A673 (cell line): ENCODE data around the gene SMARCD2. TPM values are rescaled to one million over a fixed set of nuclear protein-coding genes. Genes with fewer than 3 reads are reported as not detected.
A peak's percentile ranks its signal among the peaks of the same experiment; 100 is the strongest.

ENCODE experiments used
- BruUV-seq: library from RNA; stranded (reverse); fragments of 400-500 nt; replicated peaks from 2 replicates; lab custom pipeline; 2021; lab: Mats Ljungman, UMichigan
- CTCF ChIA-PET: fragments of 300-600 bp; sonication (Branson Sonifier 250); formaldehyde crosslinking; loops from one replicate; lab custom pipeline; 2022; ENCODE audit warnings: antibody characterized with exemption; lab: Charles Lee
- POLR2A ChIA-PET: fragments of 300-600 bp; sonication (Branson Sonifier 250); formaldehyde crosslinking; loops from one replicate; lab custom pipeline; 2022; ENCODE audit warnings: antibody characterized with exemption; ENCODE audit not compliant: low non-redundant PET; lab: Charles Lee
- DNase-seq: peaks from one replicate; pipeline ENCODE4 v3.0.0-alpha.2; 2015; ENCODE audit warnings: low spot score
- H3K27ac ChIP-seq: fragments of 200-600 bp; sonication (generic); 2 replicates; pipeline ENCODE4 v1.5.1; 2016; ENCODE audit warnings: mixed run types, low read depth, mild to moderate bottlenecking, mixed read lengths, antibody characterized with exemption, low read length; ENCODE audit not compliant: poor library complexity, severe bottlenecking
- H3K27me3 ChIP-seq: fragments of 200-600 bp; sonication (generic); replicated peaks from 2 replicates; pipeline ENCODE4 v1.6.1; 2017; ENCODE audit warnings: mixed run types, low read depth, mild to moderate bottlenecking, mixed read lengths, antibody characterized with exemption, low read length; ENCODE audit not compliant: insufficient read depth, poor library complexity
- H3K36me3 ChIP-seq: fragments of 200-600 bp; sonication (generic); 2 replicates; pipeline ENCODE4 v1.6.1; 2016; ENCODE audit warnings: mixed run types, mild to moderate bottlenecking, mixed read lengths, antibody characterized with exemption, low read length; ENCODE audit not compliant: insufficient read depth, poor library complexity, severe bottlenecking
- H3K4me1 ChIP-seq: fragments of 200-600 bp; sonication (generic); 2 replicates; pipeline ENCODE4 v1.6.1; 2017; ENCODE audit warnings: mixed run types, mild to moderate bottlenecking, mixed read lengths, antibody characterized with exemption, low read length; ENCODE audit not compliant: insufficient read depth, poor library complexity, severe bottlenecking
- H3K4me3 ChIP-seq: fragments of 200-600 bp; sonication (generic); 2 replicates; pipeline ENCODE4 v1.5.1; 2016; ENCODE audit warnings: low read depth, mixed run types, mild to moderate bottlenecking, mixed read lengths, low read length; ENCODE audit not compliant: poor library complexity, severe bottlenecking
- H3K9me3 ChIP-seq: fragments of 200-600 bp; sonication (generic); 2 replicates; pipeline ENCODE4 v1.6.1; 2016; ENCODE audit warnings: mixed run types, low read depth, mild to moderate bottlenecking, mixed read lengths, antibody characterized with exemption, low read length; ENCODE audit not compliant: poor library complexity, severe bottlenecking
- CTCF ChIP-seq: fragments of 300-800, 200-600 bp; sonication (generic); conservative IDR thresholded peaks from 2 replicates; pipeline ENCODE4 v1.5.1; 2017; ENCODE audit warnings: low read depth, mild to moderate bottlenecking, antibody characterized with exemption, low read length, moderate library complexity, mixed read lengths
- EZH2 ChIP-seq: fragments of 200-600 bp; sonication (generic); IDR thresholded peaks from 2 replicates; pipeline ENCODE4 v1.6.1; 2017; ENCODE audit warnings: borderline replicate concordance, low read depth, mild to moderate bottlenecking, mixed read lengths, antibody characterized with exemption, low read length; ENCODE audit not compliant: poor library complexity, severe bottlenecking
- intact Hi-C: fragments of 100-400 bp; cut with micrococcal nuclease; formaldehyde crosslinking; loops from one replicate; pipeline ENCODE4 v1.10.0; 2022; ENCODE audit not compliant: unreplicated experiment
- total RNA-seq: library from RNA; stranded (reverse); gene quantifications from 2 replicates; pipeline ENCODE4 v1.2.3, GENCODE V29; 2021

Gene SMARCD2
- total RNA-seq, 1 experiment from 2014 or later: 71.9 TPM

GRCh38 chr17:63842173-63842539, 329 bp downstream of the SMARCD2 start:
- CTCF ChIA-PET: interaction anchor here (0.7 kb wide), 1 partner anchor 87 kb away, joined by 5 read pairs; no protein-coding TSS in a partner anchor
- peak overlapping the region; percentile 95 for H3K4me3 ChIP-seq
- peaks cover 39% of the 10 kb centered on the region for H3K4me1 ChIP-seq
- peak overlapping the region; percentile 92 for H3K27ac ChIP-seq
- no TSS peak for BruUV-seq
- POLR2A ChIA-PET: no interaction called here
- intact Hi-C loops: loop anchor here (1.0 kb wide), 1 partner anchor 15 kb away; the partner anchor contains the start of genes FTSJ3 and PSMC5
- DNase-seq: no peak
- H3K27me3 ChIP-seq: no peaks in the 10 kb centered on the region
- H3K36me3 ChIP-seq: peaks cover 2% of the 10 kb centered on the region
- no peaks in the 10 kb centered on the region for H3K9me3 ChIP-seq
- no peak for TF ChIP-seq CTCF
- TF ChIP-seq EZH2: no peak

GRCh38 chr17:63841350-63842172, 924 bp downstream of the SMARCD2 start:
- intact Hi-C loops: loop anchor here (1.0 kb wide), 1 partner anchor 14 kb away; the partner anchor contains the start of genes FTSJ3 and PSMC5
- Histone ChIP-seq H3K27me3 (no peaks in the 10 kb centered on the region), H3K27ac (peak overlapping the region; percentile 92), H3K4me3 (peak overlapping the region; percentile 95), H3K4me1 (peaks cover 39% of the 10 kb centered on the region), H3K36me3 (peaks cover 8% of the 10 kb centered on the region), H3K9me3 (no peaks in the 10 kb centered on the region)
- no peak for DNase-seq
- CTCF ChIA-PET: interaction anchor here (0.7 kb wide), 1 partner anchor 86 kb away, joined by 5 read pairs; no protein-coding TSS in a partner anchor
- POLR2A ChIA-PET: no interaction called here
- BruUV-seq: no TSS peak
- TF ChIP-seq CTCF (no peak), EZH2 (no peak)

GRCh38 chr17:63840591-63841349, 1.7 kb downstream of the SMARCD2 start:
- H3K27me3 ChIP-seq: no peaks in the 10 kb centered on the region
- H3K4me1 ChIP-seq: peaks cover 39% of the 10 kb centered on the region
- DNase-seq: no peak
- H3K4me3 ChIP-seq: peak overlapping the region; percentile 95
- no peak for TF ChIP-seq CTCF
- H3K27ac ChIP-seq: peak overlapping the region; percentile 92
- intact Hi-C loops: no loop called here
- no peaks in the 10 kb centered on the region for H3K9me3 ChIP-seq
- BruUV-seq: TSS peak; percentile 29
- peaks cover 15% of the 10 kb centered on the region for H3K36me3 ChIP-seq
- ChIA-PET POLR2A (no interaction called here), CTCF (no interaction called here)
